ENCODE measurements around the gene RARB. TPM values are rescaled to one million over a fixed set of nuclear protein-coding genes. Genes with fewer than 3 reads are reported as not detected.
A peak's percentile ranks its signal among the peaks of the same experiment; 100 is the strongest.

The RARB gene
- total RNA-seq, 1 donor from 2014 or later, result 28.9 TPM

DNA sequence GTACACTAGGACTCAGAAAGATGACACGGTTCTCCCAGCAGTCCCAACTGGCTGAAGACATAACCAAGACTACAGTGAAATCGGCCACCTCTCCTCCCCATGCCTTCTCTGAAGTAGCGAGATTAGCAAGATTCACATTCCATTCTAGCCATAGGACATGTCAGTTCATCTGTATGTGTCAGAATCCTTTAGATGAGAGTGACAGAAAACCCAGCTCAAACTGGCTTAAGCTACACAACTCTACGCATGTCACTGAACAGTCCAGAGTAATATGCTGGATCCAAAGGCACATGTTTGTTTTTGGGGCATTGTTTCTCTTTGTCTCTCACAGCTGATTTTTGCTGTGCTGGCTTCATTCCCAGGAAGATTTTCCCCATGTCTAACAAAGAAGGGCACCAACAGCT, 75.8 kb downstream of the RARB start:
- no peak for DNase-seq (ENCODE audit: low read depth, low spot score)

DNA sequence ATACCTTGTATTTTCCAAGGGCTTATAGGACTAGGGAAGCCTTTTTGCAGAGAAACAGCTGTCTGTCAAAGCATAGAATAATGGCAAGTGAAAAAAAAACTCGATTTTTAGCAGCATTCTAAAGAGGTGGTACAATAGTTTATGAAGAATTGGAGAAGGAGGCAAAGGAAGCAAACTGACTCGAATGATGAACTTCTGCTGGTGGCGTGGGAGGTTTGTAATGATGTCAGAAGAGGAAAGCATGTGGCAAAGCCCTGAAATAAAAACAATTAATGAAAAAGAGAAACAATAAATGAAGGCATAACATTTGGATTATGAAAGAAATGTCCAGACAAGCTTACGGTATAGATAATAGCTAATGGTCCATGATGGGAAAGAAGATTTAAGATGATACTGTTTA, 77.5 kb downstream of the RARB start:
- no peak for DNase-seq (ENCODE audit: low read depth, low spot score)

DNA sequence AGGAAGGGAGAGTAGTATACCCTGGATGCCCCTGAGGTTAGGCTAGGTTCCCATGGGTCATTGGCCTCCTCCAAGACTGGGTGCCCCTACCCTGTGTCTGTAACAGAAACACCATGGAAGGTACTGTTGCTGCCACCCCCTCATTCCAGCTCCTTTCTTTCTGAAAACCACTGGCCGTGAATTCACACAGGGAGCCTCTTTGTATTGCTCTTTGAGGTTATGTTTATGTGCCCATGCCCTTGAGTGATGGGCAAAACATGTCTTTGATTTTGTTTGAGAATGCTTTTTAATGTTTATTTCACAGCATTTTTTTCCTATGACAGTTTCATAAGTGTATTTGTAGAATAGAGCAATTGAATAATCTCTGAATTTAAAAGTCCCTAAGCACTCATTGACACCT, 79.7 kb downstream of the RARB start:
- DNase-seq (ENCODE audit: low read depth, low spot score), result no peak

DNA sequence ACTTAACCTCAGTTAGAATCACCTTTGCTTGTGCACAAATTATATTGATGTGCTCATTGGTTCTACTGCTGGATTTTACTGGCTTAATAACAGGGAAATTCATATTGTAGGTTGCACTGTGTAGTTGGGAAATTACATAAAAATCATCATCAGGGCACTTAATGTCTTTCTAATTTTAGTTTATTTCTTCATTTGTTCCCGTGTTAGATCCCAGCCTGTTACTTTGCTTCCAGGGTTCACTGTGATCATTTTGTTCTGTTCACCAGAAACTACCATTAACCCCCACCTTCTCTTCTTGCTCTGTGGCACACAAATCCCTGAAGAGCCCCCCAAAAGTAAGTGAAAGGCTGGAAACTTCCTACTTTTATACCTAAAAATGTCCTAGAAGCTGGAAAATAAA, 80.4 kb downstream of the RARB start:
- no peak for DNase-seq (ENCODE audit: low read depth, low spot score)

DNA sequence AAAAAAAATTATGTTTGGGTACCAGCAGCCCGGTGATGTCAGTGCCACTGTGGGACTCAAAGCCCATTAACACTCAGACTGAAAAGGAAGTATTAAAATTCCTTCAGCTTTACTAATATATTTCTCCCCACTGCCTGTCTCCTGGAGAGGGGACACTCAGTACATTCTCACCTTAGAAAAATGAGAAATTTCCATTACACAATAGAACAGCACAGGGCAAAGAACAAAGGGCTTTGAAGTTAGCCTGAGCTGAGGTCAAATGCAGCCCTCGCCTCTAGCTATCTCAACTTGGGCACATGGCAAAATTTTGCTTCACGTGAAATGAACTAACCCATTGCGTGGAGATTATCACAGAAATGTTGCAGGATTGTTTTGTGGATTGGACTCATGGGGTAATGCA, 80.8 kb downstream of the RARB start:
- peak; percentile 76 for DNase-seq (ENCODE audit: low read depth, low spot score)

DNA sequence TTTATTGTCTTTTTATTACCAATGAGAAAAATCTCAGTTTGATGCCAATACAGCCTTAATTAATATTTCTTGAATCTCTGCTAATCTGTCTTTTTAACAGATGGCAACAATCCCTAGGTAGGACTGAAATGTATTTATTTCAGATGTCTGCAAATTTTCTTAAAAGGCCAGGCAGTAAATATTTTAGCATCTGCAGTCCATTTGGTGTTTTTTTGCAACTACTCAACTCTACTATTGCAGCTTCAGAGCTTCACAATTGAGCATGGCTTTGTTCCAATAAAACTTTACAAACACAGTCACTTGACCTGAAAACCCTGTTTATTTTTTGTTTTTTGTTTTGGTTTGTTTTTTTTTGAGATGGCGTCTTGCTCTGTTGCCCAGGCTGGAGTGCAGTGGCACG, 82.7 kb downstream of the RARB start:
- no peak for DNase-seq (ENCODE audit: low read depth, low spot score)

DNA sequence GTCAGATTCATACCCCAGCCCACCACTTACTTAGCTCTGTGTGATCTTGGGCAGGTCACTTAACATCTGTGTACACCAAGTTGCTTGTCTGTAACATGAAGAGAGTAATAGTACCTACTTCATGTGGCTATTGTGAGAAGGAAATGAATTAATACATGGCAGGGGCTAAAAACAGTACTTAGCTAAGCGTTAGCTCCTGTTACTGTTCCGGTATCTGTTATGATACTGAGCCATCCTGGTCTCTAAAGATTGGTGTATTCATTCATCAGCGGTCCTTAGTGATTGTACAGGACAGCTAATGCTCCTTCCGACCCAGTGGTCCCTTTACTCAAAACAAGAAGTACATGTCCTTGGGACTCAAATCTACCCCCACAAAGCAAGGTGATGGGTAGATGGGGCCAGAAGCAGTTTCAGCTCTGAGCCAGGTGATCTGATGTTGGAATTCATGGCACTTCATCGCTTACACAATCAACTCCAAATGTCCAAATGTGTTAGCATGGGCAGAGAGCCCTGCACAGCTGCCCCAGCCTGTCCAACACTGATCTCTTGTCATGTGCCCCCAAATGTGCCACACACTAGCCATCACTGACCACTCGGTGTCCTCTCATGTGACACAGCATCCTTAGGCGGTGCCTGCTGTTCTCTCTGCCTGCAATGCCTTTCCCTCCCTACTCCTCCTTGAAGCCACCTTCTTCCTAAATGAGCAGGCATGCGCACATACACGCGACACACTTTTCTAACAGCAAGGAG, 84.1 kb downstream of the RARB start:
- no peak for DNase-seq (ENCODE audit: low read depth, low spot score)

DNA sequence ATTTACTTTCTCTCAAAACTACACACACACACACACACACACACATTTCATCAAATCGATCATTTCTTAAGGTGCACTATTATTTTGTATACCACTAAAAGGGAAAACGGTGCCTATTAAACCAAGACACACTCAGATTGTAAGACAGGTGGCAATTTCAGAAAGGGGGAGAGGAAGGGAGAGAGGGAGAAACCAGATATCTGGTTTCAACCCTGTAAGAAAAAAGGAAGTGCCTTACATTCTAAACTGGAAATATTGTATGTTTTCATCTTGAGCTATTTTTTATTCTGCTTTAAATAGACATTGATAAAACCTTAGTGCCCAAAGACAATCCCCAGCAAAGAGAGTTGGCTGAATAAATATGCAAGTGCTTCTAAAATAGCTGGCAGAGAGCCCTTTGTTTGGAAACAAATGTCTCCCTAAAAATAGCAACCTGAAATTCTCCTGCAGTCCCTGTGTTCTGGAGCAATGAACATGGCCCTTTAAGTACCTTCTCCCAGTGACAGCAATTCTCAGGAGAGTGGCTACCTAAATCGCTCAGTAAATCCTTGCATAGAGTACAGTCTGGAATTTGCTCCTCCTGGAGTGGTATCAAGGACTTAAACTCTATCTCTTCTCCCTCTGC, 85.7 kb downstream of the RARB start:
- no peak for DNase-seq (ENCODE audit: low read depth, low spot score)

DNA sequence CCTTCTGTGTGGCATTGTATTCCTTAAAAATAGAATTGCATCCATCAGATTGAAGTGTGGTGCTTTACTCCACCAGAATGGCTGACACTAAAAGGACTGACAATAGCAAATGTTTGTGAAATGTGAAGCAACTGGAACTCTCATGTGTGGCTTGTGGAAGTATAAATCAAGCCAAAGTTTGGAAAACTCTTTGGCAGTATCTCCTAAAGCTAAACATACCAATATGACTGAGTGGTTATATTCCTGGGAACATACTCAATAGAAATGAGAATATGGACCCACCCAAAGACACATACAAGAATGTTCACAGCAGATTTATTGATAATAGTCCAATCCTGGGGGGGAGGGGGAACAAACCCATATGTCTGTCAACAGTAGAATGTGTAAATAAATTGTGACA, 87.1 kb downstream of the RARB start:
- no peak for DNase-seq (ENCODE audit: low read depth, low spot score)

DNA sequence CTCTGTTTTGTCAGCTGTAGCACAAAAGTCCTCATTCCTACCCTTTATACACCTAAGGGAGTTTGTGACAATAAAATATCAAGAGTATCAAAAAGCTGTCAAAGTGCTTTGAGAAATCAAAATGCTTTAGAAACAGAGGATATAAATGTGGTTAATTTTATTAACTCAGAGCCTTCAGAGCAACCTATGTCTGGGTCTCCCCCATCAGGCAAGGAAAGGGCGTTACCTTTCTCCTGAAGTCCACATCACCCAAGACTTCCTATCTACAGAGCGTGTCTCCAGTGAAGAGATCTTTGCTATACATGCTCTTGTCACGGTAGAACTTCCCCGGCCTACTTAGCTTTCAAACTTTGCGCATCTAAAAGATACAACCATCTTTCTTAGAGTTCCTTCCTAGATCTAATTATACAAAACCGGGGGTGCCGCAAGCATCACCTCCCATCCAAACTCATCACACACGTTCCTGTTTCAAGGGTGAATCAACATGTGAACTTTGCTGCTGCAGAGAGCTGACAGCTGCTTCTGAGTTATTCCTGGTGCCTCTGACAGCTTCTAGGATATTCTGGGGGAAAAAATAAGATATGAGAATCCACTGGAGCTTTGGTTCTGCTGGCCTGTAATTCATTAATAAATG, 93.0 kb downstream of the RARB start:
- DNase-seq (ENCODE audit: low read depth, low spot score), result no peak

DNA sequence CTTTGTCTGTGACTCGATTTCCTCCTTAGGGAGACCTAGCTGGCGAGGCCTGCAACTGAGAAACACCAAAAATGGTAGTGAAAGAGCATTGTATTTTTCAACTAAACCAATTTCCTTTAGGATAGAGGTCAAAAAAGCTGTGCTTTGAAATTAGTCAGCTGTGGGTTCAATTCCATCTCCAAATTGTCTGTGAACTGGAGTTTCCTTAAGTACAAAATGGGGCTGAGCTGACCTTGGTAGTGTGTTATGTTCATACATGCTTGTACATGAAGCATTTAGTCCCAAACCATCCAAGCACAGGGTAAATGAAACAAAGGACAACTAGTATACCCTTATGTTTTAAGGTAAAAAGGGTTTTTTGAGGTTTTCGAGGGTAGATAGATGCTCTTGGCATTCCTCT, 99.3 kb downstream of the RARB start:
- no peak for DNase-seq (ENCODE audit: low read depth, low spot score)

DNA sequence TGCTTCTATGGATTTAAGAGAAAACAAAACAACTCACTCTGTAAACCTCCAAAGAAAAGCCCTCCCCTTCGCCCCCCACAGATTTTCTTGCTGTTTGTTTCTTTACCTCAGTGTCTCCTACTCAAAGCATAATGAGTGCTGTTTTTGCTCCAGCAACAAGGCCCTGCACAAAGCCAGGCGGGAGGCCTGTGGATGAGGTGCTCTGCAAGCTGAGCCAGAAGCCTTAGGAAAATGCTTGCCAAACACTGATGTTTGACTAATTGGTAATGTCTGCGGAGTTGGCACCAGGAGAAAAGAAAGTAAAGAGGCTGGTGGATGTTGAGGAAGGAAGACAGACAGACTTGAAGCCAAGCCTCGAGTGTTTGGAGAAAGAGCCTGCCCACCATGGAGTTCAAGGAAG, 99.7 kb downstream of the RARB start:
- DNase-seq (ENCODE audit: low read depth, low spot score), result no peak

DNA sequence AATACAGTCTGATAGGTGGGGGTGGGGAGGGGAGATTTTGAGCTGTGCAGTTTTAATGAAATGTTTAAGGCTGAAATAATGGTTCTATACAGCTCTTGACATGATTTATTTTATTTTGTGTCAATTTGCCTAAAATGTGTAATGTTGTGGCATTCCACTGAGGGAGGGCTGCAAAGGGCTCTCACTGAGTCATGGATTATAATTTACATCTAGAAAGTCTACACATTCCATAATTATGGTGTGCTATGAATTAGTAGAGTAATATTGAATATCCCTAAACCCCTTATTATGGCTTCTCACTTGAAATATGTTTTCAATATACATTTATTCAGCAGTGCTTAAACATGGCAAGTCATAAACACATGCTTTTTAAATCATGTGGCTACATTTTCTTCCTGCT, 103.9 kb downstream of the RARB start:
- DNase-seq (ENCODE audit: low read depth, low spot score), result no peak

DNA sequence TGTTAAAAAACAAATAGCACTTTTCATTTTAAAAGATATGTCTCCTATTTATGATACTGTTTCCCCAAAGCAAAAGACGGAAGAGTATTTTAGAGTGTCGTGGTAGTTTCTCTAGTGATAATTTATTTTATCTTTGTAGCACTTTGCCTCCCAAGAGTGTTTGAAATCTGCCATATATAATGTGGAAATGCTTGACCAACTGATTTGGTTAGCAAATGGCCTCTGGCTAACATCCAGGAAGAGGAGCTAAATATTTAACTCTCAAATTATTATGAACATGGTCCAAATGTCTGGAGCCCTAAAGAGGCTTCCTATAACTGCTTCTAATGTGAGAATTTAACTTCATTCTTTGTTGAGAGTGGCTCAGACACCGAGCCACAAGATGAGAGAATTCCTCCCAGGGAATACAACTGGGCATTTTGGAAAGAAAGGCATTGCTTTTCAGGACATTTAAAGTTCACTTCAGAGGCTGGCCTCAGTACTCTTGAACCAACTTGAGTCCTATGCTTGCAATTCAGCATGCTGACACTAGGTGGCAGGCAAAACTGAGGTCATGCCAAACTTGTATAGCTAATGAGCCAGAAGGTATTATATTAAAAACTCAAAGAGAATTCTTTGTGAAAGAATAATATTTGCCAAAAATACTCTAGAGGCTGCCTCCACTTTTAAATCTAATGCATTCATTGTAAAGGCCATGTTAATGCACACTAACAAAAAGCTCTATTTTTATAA, 104.5 kb downstream of the RARB start:
- DNase-seq (ENCODE audit: low read depth, low spot score), result no peak

DNA sequence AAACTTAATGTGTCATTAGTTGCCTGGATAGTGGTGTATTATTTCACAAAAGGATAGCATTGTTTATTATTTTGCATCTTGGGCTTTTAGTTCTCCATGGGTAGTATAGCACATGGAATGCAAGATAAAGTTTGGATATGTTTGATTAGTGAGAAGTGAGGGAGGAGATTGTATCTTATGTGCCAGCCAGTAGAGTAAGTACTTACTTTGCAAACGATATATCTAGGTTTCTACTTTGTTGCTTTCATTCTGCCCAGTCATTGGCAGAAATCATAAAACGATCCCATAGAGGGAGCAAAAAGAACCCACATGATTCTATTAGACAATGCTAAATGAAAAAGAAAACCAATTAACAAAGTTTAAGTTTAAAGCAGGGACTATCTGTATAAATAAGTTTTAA, 105.3 kb downstream of the RARB start:
- no peak for DNase-seq (ENCODE audit: low read depth, low spot score)

DNA sequence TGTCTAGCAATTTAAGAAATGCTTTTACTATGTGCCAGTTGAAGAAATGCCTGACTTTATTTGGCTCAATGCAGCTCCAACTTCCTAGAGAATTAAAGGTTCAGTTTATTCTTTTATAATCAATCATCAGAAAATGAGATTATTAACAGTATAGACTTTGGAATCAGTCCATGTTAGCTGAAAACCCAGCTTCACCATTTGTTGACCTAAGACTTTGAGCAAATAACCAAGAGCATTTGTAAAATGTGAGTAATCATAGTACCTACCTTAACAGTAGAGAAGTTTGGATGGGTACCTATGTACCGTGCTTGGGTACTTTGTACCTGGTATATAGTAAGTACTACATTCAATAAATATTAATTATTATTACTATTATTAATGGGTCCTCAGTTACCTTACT, 105.9 kb downstream of the RARB start:
- DNase-seq (ENCODE audit: low read depth, low spot score), result no peak

DNA sequence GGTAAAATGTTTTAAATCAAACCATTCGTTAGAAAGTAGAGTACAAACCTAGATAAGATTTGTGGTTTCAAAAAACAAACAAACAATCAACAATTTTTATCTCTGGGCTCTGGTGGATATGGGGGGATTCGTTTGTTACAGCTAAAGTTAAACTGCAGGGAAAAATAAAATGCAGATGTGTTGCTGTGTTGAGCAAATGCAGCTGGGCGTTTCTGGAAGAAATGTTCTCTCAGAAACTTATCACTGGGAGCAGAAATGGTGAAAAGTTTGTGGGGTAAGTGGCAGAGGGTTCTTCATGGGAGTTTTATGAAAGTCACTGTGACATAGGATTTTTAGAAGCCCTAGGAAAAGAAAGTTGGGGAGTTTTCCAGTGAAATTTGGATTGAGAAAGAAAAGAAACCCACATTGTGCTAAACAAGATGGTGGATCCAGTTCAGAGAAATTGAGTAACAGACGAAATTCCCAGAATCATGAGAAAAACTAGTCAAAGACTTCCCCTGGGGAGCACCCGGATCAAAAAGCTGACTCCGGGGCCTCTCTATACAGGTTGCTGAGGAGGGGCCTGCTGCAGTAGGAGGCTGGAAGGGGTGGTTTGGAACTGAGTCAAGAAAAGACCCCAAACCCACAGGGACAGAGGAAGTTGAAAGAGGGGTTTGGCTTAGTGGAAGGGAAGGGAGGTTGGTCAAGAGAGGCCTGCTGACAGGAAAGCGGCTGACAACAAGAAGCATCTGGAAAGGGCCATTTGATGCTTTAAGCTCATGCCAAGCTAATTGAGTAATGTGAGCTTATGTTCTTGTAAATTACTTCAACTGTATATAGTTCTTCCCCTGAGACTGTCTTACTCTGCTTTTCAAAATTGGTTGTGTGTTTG, 108.7 kb downstream of the RARB start:
- DNase-seq (ENCODE audit: low read depth, low spot score), result no peak

DNA sequence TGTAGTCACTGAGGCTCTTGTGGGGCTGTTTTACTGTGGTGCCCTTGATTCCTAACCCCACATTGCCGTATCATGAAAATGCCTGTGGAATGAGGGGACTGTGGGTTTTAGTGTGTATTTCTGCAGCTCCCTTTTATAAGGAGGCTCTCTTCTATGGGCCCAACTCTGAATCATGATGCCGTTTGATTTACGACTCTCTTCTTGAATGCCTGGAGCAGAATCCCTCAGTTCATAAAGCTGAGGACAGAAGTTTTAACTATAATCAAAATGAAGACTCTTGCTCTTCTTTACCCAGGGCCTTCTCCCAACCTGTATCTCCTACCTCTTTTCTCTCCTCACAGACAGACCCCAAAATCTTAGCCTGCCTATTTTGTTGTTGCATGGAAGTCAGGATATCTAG, 109.5 kb downstream of the RARB start:
- no peak for DNase-seq (ENCODE audit: low read depth, low spot score)

DNA sequence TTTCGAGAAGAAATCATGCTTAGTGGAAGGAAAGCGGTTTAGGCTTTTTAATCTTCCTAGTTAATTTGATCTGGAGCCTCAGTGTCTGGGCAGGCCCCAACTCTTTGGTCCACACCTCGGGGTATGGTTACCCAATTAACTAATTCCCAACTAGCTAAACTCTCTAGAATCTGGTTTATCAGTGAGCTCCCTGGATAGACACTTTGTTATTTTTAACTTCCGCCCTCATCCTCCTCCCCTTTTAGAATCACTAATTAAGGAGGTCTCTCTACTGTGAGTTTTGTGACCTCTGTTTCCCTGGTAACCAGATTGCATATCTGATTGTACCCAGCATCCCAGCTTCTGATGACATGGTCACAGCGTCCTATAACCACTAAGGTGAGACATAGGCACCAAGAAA, 112.2 kb downstream of the RARB start:
- DNase-seq (ENCODE audit: low read depth, low spot score), result no peak

DNA sequence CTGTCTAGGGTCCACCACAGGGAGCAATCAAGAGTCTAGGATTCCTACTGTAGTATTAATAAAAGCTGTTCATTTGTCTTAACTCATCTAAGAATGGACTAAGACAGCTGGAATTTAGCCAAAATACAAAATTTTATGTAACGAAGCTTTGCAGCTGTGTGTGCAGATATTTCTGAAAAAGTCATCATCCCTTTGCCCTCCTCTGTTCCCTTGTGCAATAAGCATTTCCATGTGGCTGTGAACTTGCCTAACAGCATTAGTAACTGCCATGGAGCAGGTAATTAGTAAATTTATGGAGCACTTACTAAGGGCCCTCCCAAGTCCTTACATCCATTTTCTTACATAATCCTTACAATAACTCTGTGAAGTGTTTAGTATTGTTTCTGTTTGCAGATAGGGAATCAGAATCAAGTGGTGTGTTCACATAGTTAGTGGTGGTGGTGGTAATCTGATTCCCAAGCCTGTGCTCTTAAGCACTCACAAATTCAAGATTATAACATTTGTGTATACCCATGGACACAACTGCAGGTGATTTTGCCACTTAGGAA, 114.5 kb downstream of the RARB start:
- DNase-seq (ENCODE audit: low read depth, low spot score), result no peak

DNA sequence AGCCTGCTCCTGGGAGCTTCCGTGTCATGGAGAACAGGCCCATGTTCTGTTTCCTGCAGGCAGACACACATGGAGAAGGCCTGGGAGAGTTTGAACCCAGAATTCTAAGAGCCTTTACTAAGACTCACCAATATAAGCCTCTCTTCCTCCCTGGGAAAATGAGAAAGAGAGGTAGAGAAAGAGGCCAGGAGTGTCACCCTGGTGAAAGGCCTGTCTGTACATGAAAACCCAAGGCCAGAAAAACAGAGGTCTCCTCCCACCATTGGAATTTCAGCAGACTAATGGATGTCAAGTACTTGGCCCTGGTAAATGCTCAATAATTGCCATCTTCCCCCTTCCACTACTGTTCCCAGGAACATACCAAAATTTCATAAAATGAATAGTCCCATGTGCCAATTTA, 119.0 kb downstream of the RARB start:
- DNase-seq (ENCODE audit: low read depth, low spot score), result no peak
